ENCODE data around the gene WFIKKN1.

Gene WFIKKN1

DNA sequence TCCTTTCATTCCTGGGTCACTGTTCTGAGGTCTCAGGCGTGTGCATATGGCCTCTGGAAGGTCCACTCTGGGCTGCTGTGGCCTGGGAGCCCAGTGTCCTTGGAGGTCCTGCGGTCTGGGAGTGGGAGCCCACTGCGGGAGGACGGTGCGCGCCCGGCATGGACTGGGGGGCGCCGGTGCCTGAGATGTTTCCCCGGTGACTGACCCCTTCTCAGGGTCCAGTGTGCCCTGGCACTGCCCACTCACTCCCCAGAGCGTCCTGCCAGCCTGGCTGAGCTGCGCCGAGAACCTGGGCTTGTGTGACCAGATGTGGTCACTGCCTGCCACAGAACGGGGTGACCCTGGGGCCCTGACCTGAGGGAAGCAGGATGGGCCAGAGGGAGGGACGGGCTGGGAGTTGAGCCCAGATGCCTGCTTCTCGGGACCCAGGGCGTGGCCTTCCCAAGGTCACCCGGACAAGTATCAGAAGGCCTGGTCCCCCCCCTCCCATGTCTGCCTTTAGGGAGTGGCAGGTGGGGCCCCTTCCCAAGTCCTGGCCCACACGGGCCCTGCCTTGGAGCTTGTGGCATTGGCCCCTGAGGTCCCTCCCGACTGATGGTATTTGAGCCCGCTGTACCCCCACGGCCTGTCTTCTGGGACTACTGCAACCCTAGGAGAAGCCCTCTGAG lies 43.6 kb downstream of the WFIKKN1 start:
- no peak for DNase-seq (ENCODE audit: low read depth in 2 of 2)

DNA sequence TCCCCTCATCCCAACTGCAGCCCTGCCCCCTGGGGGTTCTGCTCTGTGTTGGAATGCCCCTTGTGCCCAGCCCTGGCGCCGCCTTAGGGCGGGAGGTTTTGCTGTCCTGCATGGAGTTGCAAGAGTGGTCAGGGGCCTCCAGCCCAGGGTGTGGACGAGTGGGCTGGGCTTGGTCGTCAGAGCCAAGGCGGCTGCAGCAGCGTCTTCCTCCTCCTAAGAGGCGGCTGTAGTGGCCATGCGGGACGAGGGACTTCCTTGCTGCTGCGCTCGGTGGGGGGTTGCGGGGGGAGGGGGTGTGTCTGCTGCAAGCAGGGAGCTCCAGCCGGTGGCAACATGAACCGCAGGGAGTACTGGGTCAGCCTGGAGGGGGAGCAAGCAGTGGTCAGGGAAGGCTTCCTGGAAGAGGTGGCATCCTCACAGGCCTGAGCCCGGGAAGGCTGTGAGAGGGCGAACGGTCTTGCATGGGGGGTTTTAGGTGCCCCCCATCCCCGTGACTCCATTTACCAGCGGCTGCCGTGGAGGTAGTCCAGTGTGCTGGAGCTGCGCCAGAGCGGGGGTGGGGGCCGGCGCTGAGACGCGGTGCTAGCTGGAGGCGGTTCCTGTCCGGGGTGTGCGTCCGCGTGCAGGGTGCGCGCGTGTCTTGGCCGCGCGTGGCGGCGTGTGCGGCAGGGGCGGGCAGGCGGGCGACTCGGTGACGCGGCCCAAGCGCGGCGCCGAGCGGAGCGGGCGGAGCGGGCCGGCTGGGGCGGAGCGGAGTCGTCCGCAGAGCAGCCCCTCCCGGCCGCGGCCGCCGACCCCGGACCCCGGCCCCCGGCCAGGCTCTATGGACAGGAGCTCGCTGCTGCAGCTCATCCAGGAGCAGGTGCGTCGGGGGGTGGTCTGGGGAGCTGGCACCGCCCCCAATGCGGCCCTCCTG lies 44.4 kb downstream of the WFIKKN1 start, which contains the start of gene RHBDL1:
TSS of gene RHBDL1 (plus strand) at position 704 of the 916 bp plus-strand sequence. CDS start at position 824, 120 bp downstream.
- no peak for DNase-seq (ENCODE audit: low read depth in 2 of 2)

DNA sequence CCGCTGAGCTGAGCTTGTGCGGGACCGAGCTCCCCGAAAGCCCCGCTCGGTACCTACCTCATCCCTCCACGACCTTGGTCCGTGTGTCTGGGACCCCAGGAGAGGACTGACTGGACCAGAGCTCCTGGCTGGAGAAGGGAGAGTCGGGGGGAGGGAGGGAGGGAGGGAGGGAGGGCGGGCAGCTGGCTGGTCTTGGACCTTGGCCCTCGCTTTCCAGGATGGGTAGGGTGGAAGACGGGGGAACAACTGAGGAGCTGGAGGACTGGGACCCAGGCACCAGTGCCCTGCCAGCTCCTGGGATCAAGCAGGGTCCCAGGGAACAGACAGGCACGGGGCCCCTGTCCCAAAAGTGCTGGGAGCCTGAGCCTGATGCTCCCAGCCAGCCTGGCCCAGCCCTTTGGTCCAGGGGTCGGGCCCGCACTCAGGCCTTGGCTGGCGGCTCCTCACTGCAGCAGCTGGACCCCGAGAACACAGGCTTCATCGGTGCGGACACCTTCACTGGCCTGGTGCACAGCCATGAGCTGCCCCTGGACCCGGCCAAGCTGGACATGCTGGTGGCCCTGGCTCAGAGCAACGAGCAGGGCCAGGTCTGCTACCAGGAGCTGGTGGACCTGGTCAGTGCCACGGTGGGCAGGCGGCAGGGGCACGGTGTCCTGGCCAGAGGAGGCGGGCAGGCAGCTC lies 45.2 kb downstream of the WFIKKN1 start:
- no peak for DNase-seq (ENCODE audit: low read depth in 2 of 2)

DNA sequence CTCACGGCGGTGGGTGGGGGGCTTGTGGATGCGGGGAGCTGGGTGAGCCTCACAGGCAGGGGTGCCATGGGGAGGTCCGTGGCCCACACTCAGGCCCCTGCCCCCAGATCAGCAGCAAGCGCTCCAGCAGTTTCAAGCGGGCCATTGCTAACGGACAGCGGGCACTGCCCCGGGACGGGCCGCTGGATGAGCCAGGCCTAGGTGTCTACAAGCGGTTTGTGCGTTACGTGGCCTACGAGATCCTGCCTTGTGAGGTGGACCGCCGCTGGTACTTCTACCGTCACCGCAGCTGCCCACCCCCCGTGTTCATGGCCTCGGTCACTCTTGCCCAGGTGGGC lies 45.7 kb downstream of the WFIKKN1 start:
- DNase-seq (ENCODE audit: low read depth in 2 of 2), result no peak

DNA sequence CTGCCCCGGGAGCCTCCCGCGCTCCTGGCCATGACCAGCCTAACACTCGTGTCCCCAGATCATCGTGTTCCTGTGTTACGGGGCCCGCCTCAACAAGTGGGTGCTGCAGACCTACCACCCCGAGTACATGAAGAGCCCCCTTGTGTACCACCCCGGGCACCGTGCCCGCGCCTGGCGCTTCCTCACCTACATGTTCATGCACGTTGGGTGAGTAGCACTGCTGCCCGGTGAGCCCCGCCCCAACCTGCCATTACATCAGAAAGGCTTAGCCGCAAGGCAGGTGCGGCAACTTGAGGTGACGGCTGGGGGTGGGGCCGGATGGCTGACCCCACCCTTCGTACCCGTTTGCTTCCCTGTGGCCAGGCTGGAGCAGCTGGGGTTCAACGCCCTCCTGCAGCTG lies 46.1 kb downstream of the WFIKKN1 start:
- no peak for DNase-seq (ENCODE audit: low read depth in 2 of 2)

DNA sequence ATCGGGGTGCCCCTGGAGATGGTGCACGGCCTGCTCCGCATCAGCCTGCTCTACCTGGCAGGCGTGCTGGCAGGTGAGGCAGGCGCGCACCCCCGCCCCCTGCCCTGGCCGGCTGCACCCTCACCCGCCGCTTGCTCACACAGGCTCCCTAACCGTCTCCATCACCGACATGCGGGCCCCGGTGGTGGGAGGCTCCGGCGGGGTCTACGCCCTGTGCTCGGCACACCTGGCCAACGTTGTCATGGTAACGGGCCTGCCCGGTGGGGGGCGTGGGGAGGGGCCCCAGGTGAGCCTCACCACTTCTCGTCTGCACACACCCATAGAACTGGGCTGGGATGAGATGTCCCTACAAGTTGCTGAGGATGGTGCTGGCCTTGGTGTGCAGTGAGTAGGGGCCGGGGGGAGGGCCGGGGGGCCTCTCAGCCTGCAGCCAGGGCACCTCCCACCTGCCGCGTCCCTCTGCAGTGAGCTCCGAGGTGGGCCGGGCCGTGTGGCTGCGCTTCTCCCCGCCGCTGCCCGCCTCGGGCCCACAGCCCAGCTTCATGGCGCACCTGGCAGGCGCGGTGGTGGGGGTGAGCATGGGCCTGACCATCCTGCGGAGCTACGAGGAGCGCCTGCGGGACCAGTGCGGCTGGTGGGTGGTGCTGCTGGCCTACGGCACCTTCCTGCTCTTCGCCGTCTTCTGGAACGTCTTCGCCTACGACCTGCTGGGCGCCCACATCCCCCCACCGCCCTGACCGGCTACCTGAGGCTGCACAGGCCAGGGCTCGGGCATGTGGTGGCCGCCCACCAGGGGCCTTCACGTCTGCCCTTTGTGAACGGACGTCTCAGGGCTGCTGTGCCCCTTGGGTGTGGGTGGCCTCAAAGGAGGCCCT lies 46.8 kb downstream of the WFIKKN1 start:
- no peak for DNase-seq (ENCODE audit: low read depth in 2 of 2)

DNA sequence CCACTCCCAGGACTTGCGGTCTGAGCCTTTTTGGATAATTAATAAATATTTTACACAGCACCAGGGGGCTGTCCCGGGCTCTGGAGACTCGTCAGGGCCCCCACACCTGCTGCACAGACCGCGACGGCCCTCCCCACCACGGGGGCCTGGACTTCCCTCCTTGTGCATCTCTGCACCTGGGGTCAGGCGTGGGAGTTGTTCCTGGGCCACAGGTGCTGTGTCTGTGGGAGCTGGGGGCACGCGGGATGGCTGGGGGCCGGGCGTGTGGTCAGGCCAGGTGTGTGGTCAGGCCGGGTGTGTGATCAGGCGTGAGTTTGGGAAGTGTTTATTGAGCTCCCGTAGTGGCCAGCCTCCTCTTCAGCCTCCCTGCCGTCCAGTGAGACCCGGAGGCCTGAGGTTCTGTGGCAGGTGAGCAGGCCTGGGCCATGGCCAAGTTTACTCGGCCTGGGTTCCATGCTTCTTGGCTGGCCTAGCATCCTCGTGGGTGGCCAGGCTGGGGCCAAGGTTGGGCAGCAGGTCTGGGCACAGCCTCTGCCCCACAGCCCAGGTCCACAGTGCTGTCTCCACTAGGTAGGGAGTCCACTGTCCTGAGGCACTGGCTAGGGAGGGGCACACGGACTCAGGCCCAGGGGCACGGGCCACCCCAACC lies 47.5 kb downstream of the WFIKKN1 start:
- no peak for DNase-seq (ENCODE audit: low read depth in 2 of 2)

DNA sequence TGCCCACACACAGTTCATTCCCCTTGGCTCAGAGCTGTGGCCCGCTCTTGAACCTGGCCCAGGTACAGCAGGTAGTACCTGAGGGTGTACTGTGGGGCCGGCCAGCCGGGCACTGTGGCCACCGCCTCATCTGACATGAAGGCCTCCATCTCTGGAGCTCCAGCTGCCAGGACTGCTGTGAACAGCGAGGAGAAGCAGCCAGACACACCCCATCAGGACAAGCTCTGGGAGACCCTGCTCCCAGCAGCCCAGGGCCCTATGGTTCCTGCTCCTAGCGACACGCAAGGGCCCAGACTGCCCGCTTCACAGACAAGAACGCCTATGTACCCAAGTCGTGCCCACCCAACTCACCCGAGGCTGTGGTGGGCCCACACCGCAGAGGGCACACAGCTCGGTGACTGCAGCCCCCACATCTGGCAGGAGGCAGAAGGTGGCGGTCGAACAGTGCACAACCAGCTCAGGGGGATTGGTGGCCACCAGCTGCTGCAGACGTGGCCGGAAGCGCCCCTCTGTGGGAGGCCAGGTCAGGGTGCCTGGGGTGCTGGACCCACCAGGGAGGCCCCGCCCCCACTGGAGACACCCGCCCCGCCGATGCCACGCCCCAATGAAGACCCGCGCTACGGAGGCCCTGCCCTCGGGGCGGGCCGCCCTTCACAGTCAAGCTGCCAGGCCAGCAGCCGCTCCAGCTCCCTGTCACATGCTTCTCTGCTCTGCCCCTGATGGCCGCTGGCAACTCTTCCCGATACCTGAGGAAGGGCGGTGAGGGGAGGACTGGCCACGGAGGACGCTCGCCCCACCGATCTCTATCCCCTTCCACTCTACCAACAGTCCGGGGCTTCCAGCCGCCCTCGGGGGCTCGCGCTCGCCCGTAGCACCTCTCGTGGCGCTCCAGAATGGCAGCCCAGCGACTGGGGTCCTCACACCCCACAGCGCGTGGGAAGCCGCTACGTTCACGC lies 48.4 kb downstream of the WFIKKN1 start:
- peak in 1 of 2 donors; percentile 49 for DNase-seq (ENCODE audit: low read depth in 2 of 2)

DNA sequence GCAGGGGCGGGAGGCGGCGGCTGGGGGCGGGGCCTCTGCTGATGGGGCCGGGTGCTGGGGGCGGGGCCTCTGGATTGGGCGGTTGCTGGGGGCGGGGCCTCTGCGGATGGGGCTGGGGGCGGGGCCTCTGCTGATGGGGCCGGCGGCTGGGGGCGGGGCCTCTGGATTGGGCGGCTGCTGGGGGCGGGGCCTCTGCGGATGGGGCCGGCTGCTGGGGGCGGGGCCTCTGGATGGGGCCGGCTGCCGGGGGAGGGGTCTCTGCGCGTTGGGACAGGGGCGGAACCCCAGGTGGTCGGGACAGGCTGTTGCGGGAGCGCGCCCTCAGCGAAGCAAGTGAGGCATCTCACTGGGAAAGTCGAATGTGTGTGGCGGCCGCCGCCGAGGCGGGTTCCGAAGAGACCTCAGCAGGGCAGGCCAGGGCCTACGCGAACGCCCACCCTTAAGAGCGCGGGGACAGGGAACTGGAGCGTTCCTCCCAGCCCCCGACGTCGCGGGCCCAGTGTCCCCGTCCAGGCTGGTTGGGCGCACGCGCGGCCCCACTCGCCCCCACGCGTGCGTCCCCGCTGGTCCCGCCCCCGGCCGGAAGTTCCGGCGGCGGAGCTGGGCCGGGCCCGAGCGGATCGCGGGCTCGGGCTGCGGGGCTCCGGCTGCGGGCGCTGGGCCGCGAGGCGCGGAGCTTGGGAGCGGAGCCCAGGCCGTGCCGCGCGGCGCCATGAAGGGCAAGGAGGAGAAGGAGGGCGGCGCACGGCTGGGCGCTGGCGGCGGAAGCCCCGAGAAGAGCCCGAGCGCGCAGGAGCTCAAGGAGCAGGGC lies 49.2 kb downstream of the WFIKKN1 start, which contains the start of gene STUB1:
TSS of gene STUB1 (plus strand) at position 597 of the 811 bp plus-strand sequence. CDS start at position 713, 116 bp downstream.
- peak; percentile 89 to 91 for DNase-seq (ENCODE audit: low read depth in 2 of 2)

DNA sequence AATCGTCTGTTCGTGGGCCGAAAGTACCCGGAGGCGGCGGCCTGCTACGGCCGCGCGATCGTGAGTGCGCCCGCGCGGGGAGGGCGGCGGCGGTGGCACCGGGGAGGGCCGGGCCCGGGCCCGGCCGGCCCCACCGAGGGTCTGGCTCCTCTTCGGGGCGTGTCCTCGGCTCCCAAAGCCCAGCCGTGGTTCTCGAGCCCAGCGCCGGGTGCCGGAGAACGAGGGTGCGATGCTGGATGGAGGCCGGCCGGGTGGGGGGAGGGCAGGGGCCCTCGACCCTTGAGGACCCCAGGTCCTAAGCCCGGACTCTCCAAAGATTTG lies 49.8 kb downstream of the WFIKKN1 start:
- no peak for DNase-seq (ENCODE audit: low read depth in 2 of 2)

DNA sequence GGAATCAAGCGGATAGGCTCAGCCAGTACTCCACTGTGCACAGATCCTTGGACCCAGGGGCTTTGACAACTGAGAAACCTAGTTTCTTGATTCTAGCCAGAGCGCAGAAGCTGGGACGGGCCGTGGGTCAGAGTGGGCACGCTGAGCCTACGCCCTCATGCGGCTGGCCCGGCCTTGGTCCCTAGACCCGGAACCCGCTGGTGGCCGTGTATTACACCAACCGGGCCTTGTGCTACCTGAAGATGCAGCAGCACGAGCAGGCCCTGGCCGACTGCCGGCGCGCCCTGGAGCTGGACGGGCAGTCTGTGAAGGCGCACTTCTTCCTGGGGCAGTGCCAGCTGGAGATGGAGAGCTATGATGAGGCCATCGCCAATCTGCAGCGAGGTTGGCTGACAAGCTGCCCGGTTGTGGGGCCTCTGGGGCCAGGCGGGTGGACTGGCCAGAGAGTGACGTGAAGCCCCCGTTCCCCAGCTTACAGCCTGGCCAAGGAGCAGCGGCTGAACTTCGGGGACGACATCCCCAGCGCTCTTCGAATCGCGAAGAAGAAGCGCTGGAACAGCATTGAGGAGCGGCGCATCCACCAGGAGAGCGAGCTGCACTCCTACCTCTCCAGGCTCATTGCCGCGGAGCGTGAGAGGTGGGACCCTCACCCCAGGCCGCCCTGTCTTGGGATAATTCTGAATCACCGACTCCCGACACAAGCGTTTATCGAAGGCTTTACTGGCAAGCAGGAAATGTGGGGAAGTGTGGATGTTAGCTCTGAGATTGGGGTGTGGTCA lies 50.4 kb downstream of the WFIKKN1 start:
- no peak for DNase-seq (ENCODE audit: low read depth in 2 of 2)

DNA sequence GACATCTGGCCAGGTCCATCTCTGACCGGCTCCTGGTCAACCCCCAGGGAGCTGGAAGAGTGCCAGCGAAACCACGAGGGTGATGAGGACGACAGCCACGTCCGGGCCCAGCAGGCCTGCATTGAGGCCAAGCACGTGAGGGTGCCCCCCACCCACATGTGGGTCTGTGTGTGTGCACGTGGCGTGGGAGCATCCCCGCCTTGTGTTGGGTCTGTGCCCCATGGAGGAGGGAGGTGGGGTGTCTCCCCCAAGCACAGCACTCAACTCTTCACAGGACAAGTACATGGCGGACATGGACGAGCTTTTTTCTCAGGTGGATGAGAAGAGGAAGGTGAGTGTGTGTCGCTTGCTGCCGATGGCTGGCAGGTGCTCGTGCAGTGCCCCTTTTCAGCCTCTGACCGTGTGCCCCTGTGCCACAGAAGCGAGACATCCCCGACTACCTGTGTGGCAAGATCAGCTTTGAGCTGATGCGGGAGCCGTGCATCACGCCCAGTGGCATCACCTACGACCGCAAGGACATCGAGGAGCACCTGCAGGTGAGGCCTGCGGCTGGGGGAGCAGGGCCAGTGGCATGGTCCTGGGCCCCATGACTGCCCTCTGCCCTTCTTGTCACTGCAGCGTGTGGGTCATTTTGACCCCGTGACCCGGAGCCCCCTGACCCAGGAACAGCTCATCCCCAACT lies 51.1 kb downstream of the WFIKKN1 start:
- DNase-seq (ENCODE audit: low read depth in 2 of 2), result no peak

DNA sequence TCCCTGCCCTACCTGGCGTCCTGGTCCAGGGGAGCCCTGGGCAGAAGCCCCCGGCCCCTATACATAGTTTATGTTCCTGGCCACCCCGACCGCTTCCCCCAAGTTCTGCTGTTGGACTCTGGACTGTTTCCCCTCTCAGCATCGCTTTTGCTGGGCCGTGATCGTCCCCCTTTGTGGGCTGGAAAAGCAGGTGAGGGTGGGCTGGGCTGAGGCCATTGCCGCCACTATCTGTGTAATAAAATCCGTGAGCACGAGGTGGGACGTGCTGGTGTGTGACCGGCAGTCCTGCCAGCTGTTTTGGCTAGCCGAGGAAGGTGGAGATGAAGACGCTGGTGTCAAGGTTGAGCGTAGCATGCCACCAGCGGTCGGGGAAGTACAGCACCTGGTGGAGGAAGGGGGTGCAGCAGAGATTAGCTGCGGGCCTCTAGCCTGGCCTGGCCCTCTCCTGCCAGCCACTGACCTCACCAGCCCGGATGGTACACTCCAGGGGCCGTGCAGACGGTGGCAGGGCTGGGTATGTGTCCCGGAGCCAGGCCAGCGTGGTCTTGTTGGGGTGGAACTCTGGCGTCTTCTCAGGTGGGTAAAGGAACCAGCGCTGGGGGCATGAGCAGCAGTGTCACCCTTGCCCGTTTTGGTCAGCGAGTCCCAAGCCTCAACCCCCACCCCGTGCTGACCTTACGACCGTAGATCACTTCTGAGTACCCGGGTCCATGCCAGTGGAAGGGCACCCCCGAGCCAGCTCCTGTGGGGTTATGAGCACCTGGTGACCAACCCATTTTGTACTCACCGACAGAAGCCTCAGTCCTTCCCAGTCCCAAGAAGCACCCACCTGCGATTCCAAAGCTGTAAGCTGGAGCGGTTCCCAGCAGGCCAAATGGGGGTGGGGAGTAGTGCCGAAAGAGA lies 52.0 kb downstream of the WFIKKN1 start:
- no peak for DNase-seq (ENCODE audit: low read depth in 2 of 2)

DNA sequence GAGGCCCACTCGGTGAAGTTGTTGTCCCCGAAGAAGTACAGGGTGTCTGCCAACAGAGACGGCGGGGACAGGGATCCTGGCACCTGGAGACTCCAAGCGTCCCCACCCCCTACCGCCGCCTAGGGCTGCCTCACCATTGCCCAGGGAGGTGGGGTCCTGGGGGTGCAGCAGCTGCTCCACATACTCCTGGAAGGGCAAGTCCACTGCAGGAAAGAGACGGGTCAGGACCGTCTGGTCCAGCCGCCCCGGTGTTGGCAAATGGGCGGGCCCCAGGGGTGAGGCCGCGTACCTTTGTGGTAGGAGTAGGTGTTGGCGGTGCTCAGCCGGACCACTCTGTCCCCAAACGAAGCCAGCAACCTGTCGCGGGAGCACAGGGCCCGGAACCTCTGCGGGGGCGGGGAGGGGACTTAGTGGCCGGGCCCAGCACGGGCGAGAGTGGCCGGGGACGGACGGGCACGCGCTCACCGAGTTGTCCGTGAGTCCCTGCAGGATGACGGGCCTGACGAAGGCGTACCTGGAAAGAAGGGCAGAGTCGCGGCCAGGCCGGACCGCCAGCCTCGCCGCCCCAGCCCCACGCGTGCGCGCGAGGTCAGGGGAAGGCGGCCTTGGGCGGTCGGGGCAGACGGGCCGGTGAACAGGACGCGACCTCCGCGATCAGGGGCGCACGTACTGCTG lies 52.7 kb downstream of the WFIKKN1 start:
- no peak for DNase-seq (ENCODE audit: low read depth in 2 of 2)

Data from stimulated activated CD4-positive, alpha-beta T cell treated with anti-CD3 and anti-CD28 coated beads, Interleukin-1b, Interleukin-23, amount 100 ng/mL, for 4 hours (primary cell).